SK-N-SH treated with all-trans-retinoic acid at 6 μM for 48 hours (cell line): ENCODE measurements around the gene ENTR1.

Experiments
- BACH2 ChIP-seq: fragments of 250-450 bp; sonication (Bioruptor Pico); IDR thresholded peaks from 2 replicates; pipeline ENCODE4 v1.9.0; 2021; ENCODE audit warnings: mild to moderate bottlenecking, borderline replicate concordance
- CREB5 ChIP-seq: fragments of 250-450 bp; sonication (Bioruptor Pico); IDR thresholded peaks from 2 replicates; pipeline ENCODE4 v1.5.1; 2020; ENCODE audit warnings: low read depth, mild to moderate bottlenecking, moderate library complexity
- GLIS3 ChIP-seq: fragments of 250-450 bp; sonication (Bioruptor Pico); IDR thresholded peaks from 2 replicates; pipeline ENCODE4 v1.5.0; 2020; ENCODE audit warnings: mild to moderate bottlenecking, moderate library complexity
- ZC3H10 ChIP-seq: fragments of 250-450 bp; sonication (Bioruptor Pico); IDR thresholded peaks from 2 replicates; pipeline ENCODE4 v1.5.1; 2021; ENCODE audit warnings: mild to moderate bottlenecking, moderate library complexity
- ZFP3 ChIP-seq: fragments of 250-450 bp; sonication (Bioruptor Pico); IDR thresholded peaks from 2 replicates; pipeline ENCODE4 v1.5.0; 2020; ENCODE audit warnings: mild to moderate bottlenecking, moderate library complexity
- TF ChIP-seq, protein P1 (sequence below): fragments of 250-450 bp; sonication (Bioruptor Pico); IDR thresholded peaks from 2 replicates; pipeline ENCODE4 v1.8.0; 2020; ENCODE audit warnings: mild to moderate bottlenecking, moderate library complexity, borderline replicate concordance
- TF ChIP-seq, protein P2 (sequence below): fragments of 250-450 bp; sonication (Bioruptor Pico); IDR thresholded peaks from 2 replicates; pipeline ENCODE4 v1.5.1; 2021; ENCODE audit warnings: mild to moderate bottlenecking, moderate library complexity

GRCh38 chr9:136379003-136379287, 31.5 kb downstream of the ENTR1 start:
- no peak for TF ChIP-seq GLIS3 (CRISPR knock-in tag)
- TF ChIP-seq, protein P1, sequence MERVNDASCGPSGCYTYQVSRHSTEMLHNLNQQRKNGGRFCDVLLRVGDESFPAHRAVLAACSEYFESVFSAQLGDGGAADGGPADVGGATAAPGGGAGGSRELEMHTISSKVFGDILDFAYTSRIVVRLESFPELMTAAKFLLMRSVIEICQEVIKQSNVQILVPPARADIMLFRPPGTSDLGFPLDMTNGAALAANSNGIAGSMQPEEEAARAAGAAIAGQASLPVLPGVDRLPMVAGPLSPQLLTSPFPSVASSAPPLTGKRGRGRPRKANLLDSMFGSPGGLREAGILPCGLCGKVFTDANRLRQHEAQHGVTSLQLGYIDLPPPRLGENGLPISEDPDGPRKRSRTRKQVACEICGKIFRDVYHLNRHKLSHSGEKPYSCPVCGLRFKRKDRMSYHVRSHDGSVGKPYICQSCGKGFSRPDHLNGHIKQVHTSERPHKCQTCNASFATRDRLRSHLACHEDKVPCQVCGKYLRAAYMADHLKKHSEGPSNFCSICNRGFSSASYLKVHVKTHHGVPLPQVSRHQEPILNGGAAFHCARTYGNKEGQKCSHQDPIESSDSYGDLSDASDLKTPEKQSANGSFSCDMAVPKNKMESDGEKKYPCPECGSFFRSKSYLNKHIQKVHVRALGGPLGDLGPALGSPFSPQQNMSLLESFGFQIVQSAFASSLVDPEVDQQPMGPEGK (CRISPR knock-in tag): no peak
- TF ChIP-seq BACH2 (CRISPR knock-in tag): no peak
- no peak for TF ChIP-seq CREB5 (CRISPR knock-in tag)
- TF ChIP-seq ZFP3 (CRISPR knock-in tag): no peak
- TF ChIP-seq, protein P2, sequence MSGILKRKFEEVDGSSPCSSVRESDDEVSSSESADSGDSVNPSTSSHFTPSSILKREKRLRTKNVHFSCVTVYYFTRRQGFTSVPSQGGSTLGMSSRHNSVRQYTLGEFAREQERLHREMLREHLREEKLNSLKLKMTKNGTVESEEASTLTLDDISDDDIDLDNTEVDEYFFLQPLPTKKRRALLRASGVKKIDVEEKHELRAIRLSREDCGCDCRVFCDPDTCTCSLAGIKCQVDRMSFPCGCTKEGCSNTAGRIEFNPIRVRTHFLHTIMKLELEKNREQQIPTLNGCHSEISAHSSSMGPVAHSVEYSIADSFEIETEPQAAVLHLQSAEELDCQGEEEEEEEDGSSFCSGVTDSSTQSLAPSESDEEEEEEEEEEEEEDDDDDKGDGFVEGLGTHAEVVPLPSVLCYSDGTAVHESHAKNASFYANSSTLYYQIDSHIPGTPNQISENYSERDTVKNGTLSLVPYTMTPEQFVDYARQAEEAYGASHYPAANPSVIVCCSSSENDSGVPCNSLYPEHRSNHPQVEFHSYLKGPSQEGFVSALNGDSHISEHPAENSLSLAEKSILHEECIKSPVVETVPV (CRISPR knock-in tag): no peak
- no peak for TF ChIP-seq ZC3H10 (CRISPR knock-in tag)
